Endothelial cell of umbilical vein (primary cell): Measurements from ENCODE around the gene RNF224. TPM values are rescaled to one million over a fixed set of nuclear protein-coding genes. Genes with fewer than 3 reads are reported as not detected.

Source experiments
- BruUV-seq: library from RNA; stranded (reverse); fragments of 400-500 nt; replicated peaks from 2 replicates; lab custom pipeline; 2021; lab: Mats Ljungman, UMichigan
- CTCF ChIA-PET: fragments of 300-600, 350-600 bp; sonication (Branson Sonifier 250); formaldehyde crosslinking; loops from one replicate; lab custom pipeline; 2021; ENCODE audit warnings: antibody characterized with exemption, inconsistent platforms; lab: Charles Lee
- POLR2A ChIA-PET: fragments of 300-600, 350-600 bp; sonication (Branson Sonifier 250); formaldehyde crosslinking; loops from one replicate; lab custom pipeline; 2021; ENCODE audit warnings: antibody characterized with exemption, inconsistent platforms; lab: Charles Lee
- DNase-seq: peaks from one replicate; pipeline ENCODE4 v3.0.0-alpha.2; 2011; ENCODE audit warnings: low read depth, low spot score
- FAIRE-seq: peaks from 2 replicates; lab custom pipeline; 2011; peaks lifted over from hg19 to GRCh38; lab: Jason Lieb, UNC
- H2AFZ ChIP-seq: 2 replicates; pipeline ENCODE4 v1.6.0; 2012; ENCODE audit warnings: low read depth, low read length, control low read depth, inconsistent platforms
- H3K27ac ChIP-seq: 2 replicates; pipeline ENCODE4 v1.5.1; 2011; ENCODE audit warnings: low read depth, mild to moderate bottlenecking, control low read depth, low read length, moderate library complexity; ENCODE audit not compliant: insufficient read depth
- H3K27me3 ChIP-seq, 2 experiments: 2 replicates each; pipeline versions ENCODE4 v1.6.0 to v1.6.1; 2011; ENCODE audit warnings: low read length in 2 of 2, mixed read lengths in 1 of 2; ENCODE audit not compliant: control insufficient read depth in 2 of 2, insufficient read depth in 2 of 2
- H3K36me3 ChIP-seq, 2 experiments: 2 replicates in 1 of 2; 3 replicates in 1 of 2; pipeline ENCODE4 v1.5.1; 2011; ENCODE audit warnings: low read length in 2 of 2, mild to moderate bottlenecking in 1 of 2, moderate library complexity in 1 of 2; ENCODE audit not compliant: control insufficient read depth in 2 of 2, insufficient read depth in 2 of 2; ENCODE audit errors: extremely low read depth in 1 of 2
- H3K4me1 ChIP-seq: 3 replicates; pipeline ENCODE4 v1.5.1; 2011; ENCODE audit warnings: mild to moderate bottlenecking, low read length; ENCODE audit not compliant: control insufficient read depth, insufficient read depth; ENCODE audit errors: extremely low read depth
- H3K4me2 ChIP-seq: 2 replicates; pipeline ENCODE4 v1.6.1; 2011; ENCODE audit warnings: low read length, control low read depth, mixed read lengths; ENCODE audit not compliant: insufficient read depth
- H3K4me3 ChIP-seq, 3 experiments: fragments of 200-600 bp in 1 of 3; sonication (generic), shearing (Covaris generic) in 1 of 3; replicated peaks in 1 of 3; 2 replicates each; pipeline ENCODE4 v1.5.1; 2011 to 2016; ENCODE audit warnings: control low read depth in 3 of 3, low read length in 3 of 3, mild to moderate bottlenecking in 2 of 3, inconsistent platforms in 1 of 3, low read depth in 1 of 3, moderate library complexity in 1 of 3; ENCODE audit not compliant: insufficient read depth in 1 of 3
- H3K79me2 ChIP-seq: 2 replicates; pipeline ENCODE4 v1.6.0; 2012; ENCODE audit warnings: low read length, inconsistent platforms; ENCODE audit not compliant: control insufficient read depth, insufficient read depth
- H3K9ac ChIP-seq: replicated peaks from 2 replicates; pipeline ENCODE3; 2011; ENCODE audit warnings: low read length, control low read depth; ENCODE audit not compliant: insufficient read depth; ENCODE audit errors: extremely low read depth
- H3K9me1 ChIP-seq: replicated peaks from 3 replicates; pipeline ENCODE4 v1.6.0; 2011; ENCODE audit warnings: mild to moderate bottlenecking, low read length; ENCODE audit not compliant: control insufficient read depth, insufficient read depth; ENCODE audit errors: extremely low read depth
- H3K9me3 ChIP-seq: replicated peaks from 2 replicates; pipeline ENCODE4 v1.5.1; 2012; ENCODE audit warnings: low read length, inconsistent platforms; ENCODE audit not compliant: control insufficient read depth, insufficient read depth
- H4K20me1 ChIP-seq: replicated peaks from 2 replicates; pipeline ENCODE3; 2011; ENCODE audit warnings: mild to moderate bottlenecking, low read length; ENCODE audit not compliant: control insufficient read depth, insufficient read depth; ENCODE audit errors: extremely low read depth
- EZH2 ChIP-seq: IDR thresholded peaks from 2 replicates; pipeline ENCODE4 v1.6.1; 2012; ENCODE audit warnings: borderline replicate concordance, low read depth, mild to moderate bottlenecking, moderate library complexity, low read length, inconsistent platforms; ENCODE audit not compliant: severe bottlenecking
- FOS ChIP-seq: IDR thresholded peaks from 2 replicates; pipeline ENCODE4 v1.6.1; 2011; ENCODE audit warnings: mild to moderate bottlenecking, low read length, moderate library complexity, borderline replicate concordance; ENCODE audit not compliant: insufficient read depth
- JUN ChIP-seq: IDR thresholded peaks from 2 replicates; pipeline ENCODE4 v1.6.1; 2011; ENCODE audit warnings: borderline replicate concordance, low read depth; ENCODE audit not compliant: insufficient read length, insufficient read depth
- MYC ChIP-seq: IDR thresholded peaks from one replicate; pipeline ENCODE4 v1.6.1; 2011; ENCODE audit warnings: mild to moderate bottlenecking, low read depth, low read length
- POLR2AphosphoS5 ChIP-seq: IDR thresholded peaks from 2 replicates; pipeline ENCODE4 v1.6.1; 2012; ENCODE audit warnings: low read depth, mild to moderate bottlenecking, control low read depth, low read length, moderate library complexity; ENCODE audit not compliant: insufficient read depth
- dilution Hi-C: fragments of 300-500 bp; cut with MboI; formaldehyde crosslinking; loops from one replicate; pipeline ENCODE4 v1.15.0; 2019; ENCODE audit warnings: low sequenced_read_pairs; ENCODE audit not compliant: extremely low pct_ligation_motif_present
- intact Hi-C: fragments of 100-400 bp; cut with micrococcal nuclease; formaldehyde crosslinking; loops from one replicate; pipeline ENCODE4 v1.10.0; 2022
- polyA plus RNA-seq, 4 experiments: library from polyadenylated mRNA; depleted of rRNA in 3 of 4; stranded (reverse) in 3 of 4; unstranded in 1 of 4; fragments of >200 nt; gene quantifications; 2 replicates each; pipeline versions ENCODE4 v1.2.1 to v1.2.3, GENCODE V29; 2011 to 2012; ENCODE audit warnings: missing spikeins in 1 of 4
- total RNA-seq: library from RNA; stranded (reverse); gene quantifications from 2 replicates; pipeline ENCODE4 v1.2.3, GENCODE V29; 2021
- TF ChIP-seq, protein P1 (sequence below): IDR thresholded peaks from 2 replicates; pipeline ENCODE4 v1.6.1; 2011; ENCODE audit not compliant: insufficient read depth, insufficient read length
- TF ChIP-seq, protein P2 (sequence below), 2 donors: IDR thresholded peaks; 1 replicate in 1 of 2; 2 replicates in 1 of 2; pipeline ENCODE4 v1.5.1; 2011; ENCODE audit warnings: low read length in 2 of 2, mild to moderate bottlenecking in 2 of 2, moderate library complexity in 2 of 2, control low read depth in 1 of 2, inconsistent platforms in 1 of 2, low read depth in 1 of 2; ENCODE audit not compliant: insufficient read depth in 1 of 2; ENCODE audit errors: extremely low read depth in 1 of 2

RNF224 gene
- total and polyA plus RNA-seq, 2 donors (not counting 3 experiments of a cell fraction or from before 2014, with no cell fraction given), result not detected

DNA sequence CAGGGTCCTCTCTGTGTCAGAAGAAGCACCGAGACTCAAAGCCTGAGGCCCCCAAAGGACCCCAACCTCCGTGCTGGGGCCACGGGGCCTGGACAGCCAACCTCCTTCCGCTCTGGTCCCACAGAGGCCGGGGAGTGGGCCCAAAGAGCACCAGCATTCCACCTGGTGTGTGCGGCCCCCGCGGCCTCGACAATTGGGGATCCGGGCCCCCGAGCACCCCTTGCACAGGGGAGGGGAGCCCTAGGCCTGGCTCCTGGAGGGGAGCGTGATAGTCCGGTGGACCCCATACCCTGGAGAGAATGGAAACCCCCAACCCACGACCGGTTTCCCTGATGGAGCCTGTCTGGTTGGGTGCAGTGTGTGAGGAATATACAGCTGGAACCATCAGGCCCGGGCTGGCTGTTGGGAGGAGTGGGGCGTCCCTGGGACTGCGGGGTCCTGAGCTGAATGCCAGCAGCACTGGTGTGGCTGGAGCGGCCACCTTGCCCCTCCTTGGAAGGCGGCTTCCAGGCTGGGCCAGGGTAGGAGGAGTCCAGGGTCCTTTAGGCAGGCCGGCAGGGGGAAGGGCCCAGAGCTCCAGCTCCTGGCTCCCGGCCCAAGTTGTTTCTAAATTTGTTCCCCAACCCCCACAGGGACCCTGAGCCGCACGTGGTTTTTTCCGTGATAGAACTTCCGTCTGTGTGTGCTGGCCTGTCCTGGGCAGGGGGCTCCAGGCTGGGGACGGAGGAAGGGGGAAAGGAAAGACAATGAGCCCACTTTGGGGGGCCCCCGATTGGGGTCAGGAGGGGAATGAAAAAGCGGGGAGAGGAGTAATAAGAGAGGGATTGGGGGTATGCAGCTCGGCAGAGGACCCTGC lies 49.4 kb downstream of the RNF224 start:
- dilution Hi-C loops (no loop called here), intact Hi-C loops (loop anchor here (1.0 kb wide), 4 partner anchors 7 to 35 kb away; partner anchors contain the start of genes NELFB and TUBB4B)
- peak; percentile 45 for DNase-seq
- ChIA-PET POLR2A (interaction anchor here (0.7 to 2.0 kb wide), 7 partner anchors 10 to 40 kb away, joined by 3 to 10 read pairs (median 4); partner anchors contain the start of gene TUBB4B), CTCF (interaction anchor here (0.6 to 2.7 kb wide), 10 partner anchors 10 to 40 kb away, joined by 3 to 23 read pairs (median 5); partner anchors contain the start of gene NRARP)
- H3K27ac ChIP-seq, result peak overlapping the region; percentile 91
- peak overlapping the region in 1 of 3 experiments; percentile 60 for H3K4me3 ChIP-seq
- FAIRE-seq, result peak; percentile 59
- no peaks in the 10 kb centered on the region for H3K27me3 ChIP-seq
- peaks cover 40% of the 10 kb centered on the region for H3K79me2 ChIP-seq
- H2AFZ ChIP-seq, result no peak overlapping the region
- H4K20me1 ChIP-seq, result no peaks in the 10 kb centered on the region
- H3K9ac ChIP-seq, result peak overlapping the region; percentile 75
- H3K9me3 ChIP-seq, result no peaks in the 10 kb centered on the region
- no peaks in the 10 kb centered on the region for H3K9me1 ChIP-seq
- BruUV-seq, result TSS peak; percentile 81
- TF ChIP-seq MYC (no peak), EZH2 (no peak), JUN (no peak), POLR2AphosphoS5 (no peak), FOS (no peak)
- TF ChIP-seq, protein P1, sequence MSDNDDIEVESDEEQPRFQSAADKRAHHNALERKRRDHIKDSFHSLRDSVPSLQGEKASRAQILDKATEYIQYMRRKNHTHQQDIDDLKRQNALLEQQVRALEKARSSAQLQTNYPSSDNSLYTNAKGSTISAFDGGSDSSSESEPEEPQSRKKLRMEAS, result peak; percentile 32
- TF ChIP-seq, protein P2, sequence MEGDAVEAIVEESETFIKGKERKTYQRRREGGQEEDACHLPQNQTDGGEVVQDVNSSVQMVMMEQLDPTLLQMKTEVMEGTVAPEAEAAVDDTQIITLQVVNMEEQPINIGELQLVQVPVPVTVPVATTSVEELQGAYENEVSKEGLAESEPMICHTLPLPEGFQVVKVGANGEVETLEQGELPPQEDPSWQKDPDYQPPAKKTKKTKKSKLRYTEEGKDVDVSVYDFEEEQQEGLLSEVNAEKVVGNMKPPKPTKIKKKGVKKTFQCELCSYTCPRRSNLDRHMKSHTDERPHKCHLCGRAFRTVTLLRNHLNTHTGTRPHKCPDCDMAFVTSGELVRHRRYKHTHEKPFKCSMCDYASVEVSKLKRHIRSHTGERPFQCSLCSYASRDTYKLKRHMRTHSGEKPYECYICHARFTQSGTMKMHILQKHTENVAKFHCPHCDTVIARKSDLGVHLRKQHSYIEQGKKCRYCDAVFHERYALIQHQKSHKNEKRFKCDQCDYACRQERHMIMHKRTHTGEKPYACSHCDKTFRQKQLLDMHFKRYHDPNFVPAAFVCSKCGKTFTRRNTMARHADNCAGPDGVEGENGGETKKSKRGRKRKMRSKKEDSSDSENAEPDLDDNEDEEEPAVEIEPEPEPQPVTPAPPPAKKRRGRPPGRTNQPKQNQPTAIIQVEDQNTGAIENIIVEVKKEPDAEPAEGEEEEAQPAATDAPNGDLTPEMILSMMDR (IDR thresholded peaks at IDR 0.05; ENCODE audit: extremely low read depth in 1 of 2, insufficient read depth in 1 of 2, low read depth in 1 of 2, low read length in 2 of 2), result no peak
- peaks cover 24% of the 10 kb centered on the region for H3K4me1 ChIP-seq
- peak overlapping the region; percentile 24 for H3K4me2 ChIP-seq
- H3K36me3 ChIP-seq, result peaks cover 10 to 18% of the 10 kb centered on the region in 2 experiments
